ENCODE data around the gene LRRC61.

Gene LRRC61

DNA sequence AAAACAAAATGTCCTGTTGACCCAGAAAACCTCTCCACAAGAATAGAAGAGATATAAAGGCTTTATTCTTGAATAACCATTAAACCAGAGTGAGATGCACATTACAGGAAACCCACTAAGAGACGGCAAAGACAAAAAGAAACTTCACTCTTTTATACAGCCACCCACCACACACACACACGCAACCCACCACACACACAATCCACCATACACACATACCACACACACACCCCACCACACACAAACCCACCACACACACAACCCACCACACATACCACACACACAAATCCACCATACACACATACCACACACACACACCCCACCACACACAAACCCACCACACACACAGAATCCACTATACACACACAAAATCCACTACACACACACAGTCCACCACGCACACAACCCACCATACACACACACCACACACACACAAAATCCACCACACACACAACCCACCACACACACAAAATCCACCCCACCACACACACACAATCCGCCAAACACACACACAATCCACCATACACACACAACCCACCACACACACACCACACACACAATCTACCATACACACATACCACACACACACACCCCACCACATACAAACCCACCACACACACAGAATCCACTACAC, 36.0 kb downstream of the LRRC61 start:
- TF ChIP-seq, protein P1, sequence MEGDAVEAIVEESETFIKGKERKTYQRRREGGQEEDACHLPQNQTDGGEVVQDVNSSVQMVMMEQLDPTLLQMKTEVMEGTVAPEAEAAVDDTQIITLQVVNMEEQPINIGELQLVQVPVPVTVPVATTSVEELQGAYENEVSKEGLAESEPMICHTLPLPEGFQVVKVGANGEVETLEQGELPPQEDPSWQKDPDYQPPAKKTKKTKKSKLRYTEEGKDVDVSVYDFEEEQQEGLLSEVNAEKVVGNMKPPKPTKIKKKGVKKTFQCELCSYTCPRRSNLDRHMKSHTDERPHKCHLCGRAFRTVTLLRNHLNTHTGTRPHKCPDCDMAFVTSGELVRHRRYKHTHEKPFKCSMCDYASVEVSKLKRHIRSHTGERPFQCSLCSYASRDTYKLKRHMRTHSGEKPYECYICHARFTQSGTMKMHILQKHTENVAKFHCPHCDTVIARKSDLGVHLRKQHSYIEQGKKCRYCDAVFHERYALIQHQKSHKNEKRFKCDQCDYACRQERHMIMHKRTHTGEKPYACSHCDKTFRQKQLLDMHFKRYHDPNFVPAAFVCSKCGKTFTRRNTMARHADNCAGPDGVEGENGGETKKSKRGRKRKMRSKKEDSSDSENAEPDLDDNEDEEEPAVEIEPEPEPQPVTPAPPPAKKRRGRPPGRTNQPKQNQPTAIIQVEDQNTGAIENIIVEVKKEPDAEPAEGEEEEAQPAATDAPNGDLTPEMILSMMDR (IDR thresholded peaks at IDR 0.05; ENCODE audit: control extremely low read depth, extremely low read depth, low read depth, missing control alignments): no peak
- POLR2A ChIA-PET: no interaction called here
- DNase-seq (ENCODE audit: extremely low spot score): no peak
- CTCF ChIA-PET: interaction anchor here (1.3 to 5.6 kb wide), 5 partner anchors 9 to 42 kb away, joined by 3 to 66 read pairs (median 5); partner anchors contain the start of gene REPIN1

DNA sequence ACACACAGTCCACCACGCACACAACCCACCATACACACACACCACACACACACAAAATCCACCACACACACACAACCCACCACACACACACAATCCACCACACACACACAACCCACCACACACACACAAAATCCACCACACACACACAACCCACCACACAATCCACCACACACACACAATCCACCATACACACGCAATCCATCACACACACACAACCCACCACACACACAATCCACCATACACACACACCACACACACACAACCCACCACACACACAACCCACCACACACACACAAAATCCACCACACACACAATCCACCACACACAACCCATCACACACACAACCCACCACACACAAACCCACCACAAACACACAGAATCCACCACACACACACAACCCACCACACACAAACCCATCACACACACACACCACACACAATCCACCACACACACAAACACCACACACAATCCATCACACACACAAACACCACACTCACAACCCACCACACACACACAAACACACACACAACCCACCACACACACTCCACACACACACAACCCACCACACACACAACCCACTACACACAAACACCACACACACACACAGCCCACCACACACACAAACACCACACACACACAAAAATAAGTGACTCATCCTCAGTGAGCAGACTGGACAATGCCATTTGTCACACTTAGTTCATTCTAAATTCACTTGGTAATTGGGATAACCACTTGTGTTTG, 36.6 kb downstream of the LRRC61 start:
- POLR2A ChIA-PET: no interaction called here
- CTCF ChIA-PET: no interaction called here
- DNase-seq (ENCODE audit: extremely low spot score): no peak
- TF ChIP-seq, protein P1 (IDR thresholded peaks at IDR 0.05; ENCODE audit: control extremely low read depth, extremely low read depth, low read depth, missing control alignments): no peak

DNA sequence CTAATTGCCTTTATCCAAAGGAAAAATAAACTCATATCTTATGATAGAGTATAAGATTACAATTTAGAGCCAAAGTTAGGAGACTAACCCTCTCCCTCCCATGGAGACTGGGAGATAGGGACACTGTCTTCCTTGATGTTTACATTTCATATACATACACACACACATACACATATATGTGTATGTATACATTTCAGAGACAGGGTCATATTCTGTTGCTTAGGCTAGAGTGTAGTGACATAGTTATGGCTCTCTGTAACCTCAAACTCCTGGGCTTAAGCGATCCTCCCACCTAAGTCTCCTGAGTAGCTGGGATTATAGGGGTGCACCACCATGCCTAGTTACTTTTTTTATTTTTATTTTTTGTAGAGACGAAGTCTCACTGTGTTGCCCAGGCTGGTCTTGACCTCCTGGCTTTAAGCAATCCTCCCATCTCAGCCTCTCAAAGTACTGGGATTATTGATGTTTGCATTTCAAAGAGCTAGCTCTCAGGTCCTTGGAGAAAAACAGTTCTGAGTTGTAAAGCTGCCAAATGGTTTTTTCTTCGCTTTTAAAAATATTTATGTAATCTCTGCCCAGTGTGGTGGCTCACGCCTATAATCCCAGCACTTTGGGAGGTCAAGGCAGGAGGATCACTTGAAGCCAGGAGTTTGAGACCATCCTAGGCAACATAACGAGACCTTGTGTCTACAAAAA, 37.4 kb downstream of the LRRC61 start:
- DNase-seq (ENCODE audit: extremely low spot score): no peak
- CTCF ChIA-PET: no interaction called here
- TF ChIP-seq, protein P1 (IDR thresholded peaks at IDR 0.05; ENCODE audit: control extremely low read depth, extremely low read depth, low read depth, missing control alignments): no peak
- POLR2A ChIA-PET: no interaction called here

DNA sequence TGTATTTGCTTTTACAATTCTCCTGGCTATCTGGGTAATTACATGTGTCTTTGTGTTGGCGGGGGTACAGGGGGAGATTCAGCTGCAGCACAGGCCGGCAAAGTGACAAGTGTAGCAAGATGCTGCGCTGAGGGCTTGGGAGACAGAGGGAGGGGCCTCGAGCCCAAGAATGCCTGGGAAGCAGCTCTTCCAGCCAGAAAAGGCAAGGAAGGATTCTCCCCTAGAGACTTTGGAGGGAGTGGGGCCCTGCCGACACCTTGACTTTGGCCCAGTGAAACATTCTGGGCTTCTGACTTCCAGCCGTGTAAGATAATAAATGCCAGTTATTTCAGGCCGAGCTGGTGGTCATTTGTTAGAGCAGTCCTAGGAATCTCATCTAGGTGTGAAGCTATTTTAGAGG, 38.2 kb downstream of the LRRC61 start:
- no peak for DNase-seq (ENCODE audit: extremely low spot score)
- CTCF ChIA-PET: interaction anchor here (1.1 to 1.2 kb wide), 2 partner anchors 59 to 77 kb away, joined by 3 read pairs; no protein-coding TSS in a partner anchor
- POLR2A ChIA-PET: no interaction called here
- TF ChIP-seq, protein P1 (IDR thresholded peaks at IDR 0.05; ENCODE audit: control extremely low read depth, extremely low read depth, low read depth, missing control alignments): no peak

DNA sequence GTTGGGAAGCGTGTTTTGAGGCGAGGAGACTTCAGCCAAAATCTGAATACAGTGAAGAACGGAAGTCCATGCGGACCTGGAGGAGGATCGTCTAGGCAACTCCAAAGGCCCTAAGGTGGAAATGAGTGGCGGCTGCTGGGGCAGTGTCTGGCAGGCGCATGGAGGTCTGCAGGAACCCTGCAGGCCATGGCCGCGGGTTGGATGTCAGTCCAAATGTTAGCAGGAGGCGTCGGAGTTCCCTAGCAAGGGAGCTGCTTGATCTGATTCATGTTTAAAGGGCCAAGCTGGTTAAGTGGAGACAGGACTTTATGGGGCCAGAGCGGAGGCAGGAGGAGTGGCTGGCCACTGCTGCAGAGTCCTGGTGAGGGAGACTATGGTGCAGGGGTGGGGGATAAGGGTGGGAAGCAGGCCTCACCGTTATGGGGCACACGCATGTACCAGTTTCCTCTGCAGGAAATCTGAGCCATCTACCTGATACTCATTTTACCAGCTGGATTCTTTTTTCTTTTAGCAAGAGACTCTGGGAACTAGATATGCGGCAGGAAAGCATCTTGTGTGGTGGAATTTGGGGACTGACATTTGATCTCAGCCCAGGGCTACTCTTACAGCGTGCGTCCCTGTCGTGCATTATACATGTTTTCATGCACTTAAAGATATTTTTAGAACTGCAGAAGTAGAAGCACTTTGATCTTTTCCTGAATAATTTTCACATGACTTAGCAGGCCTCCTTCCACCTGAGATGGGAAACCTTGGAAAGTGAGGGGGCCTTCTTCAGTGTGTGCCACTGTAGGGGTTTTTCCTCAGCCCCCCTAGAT, 38.9 kb downstream of the LRRC61 start:
- TF ChIP-seq, protein P1 (IDR thresholded peaks at IDR 0.05; ENCODE audit: control extremely low read depth, extremely low read depth, low read depth, missing control alignments): no peak
- CTCF ChIA-PET: interaction anchor here (1.1 to 2.3 kb wide), 5 partner anchors 16 to 76 kb away, joined by 3 to 6 read pairs (median 3); no protein-coding TSS in a partner anchor
- POLR2A ChIA-PET: no interaction called here
- no peak for DNase-seq (ENCODE audit: extremely low spot score)

DNA sequence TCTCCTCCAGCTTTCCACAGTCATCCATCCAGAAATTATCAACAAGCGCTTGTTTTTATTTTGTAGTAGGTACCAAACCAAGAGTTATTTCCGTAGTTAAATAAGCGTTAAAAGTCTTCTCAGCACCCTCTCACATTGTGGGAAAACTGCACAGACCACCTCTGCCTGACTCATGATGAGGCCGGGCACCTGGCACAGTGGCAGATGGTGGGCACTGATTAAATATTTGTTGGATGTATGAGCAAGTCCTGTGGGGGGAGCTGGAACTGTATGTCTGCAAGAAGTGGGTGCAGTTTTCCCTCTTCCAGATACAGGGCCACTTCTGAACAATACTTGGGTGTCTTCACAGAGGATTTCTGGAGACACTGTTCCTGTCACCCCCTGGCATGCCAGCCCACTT, 40.2 kb downstream of the LRRC61 start:
- POLR2A ChIA-PET: interaction anchor here (0.6 kb wide), 1 partner anchor 17 kb away, joined by 4 read pairs; no protein-coding TSS in a partner anchor
- CTCF ChIA-PET: interaction anchor here (1.3 to 2.3 kb wide), 2 partner anchors 14 to 60 kb away, joined by 3 to 6 read pairs; no protein-coding TSS in a partner anchor
- DNase-seq (ENCODE audit: extremely low spot score): no peak
- TF ChIP-seq, protein P1 (IDR thresholded peaks at IDR 0.05; ENCODE audit: control extremely low read depth, extremely low read depth, low read depth, missing control alignments): no peak
